HG03378 (cell line): ENCODE data around the gene JMJD1C.

ENCODE experiments used
- ATAC-seq: cut with Tn5 transposase; IDR thresholded peaks from one replicate; pipeline ENCODE4 v1.9.1; 2021; ENCODE audit warnings: mild to moderate bottlenecking, moderate library complexity; ENCODE audit not compliant: unreplicated experiment

The JMJD1C gene

GRCh38 chr10:63483983-63484382, 18.2 kb upstream of the JMJD1C start:
- ATAC-seq, result no peak

- ATAC-seq, result no peak
These were observed 16.1 kb upstream of the JMJD1C start for GRCh38 chr10:63481815-63482421.

- ATAC-seq, result no peak
These were observed 14.5 kb upstream of the JMJD1C start for GRCh38 chr10:63480237-63480636.

GRCh38 chr10:63478564-63478963, 12.8 kb upstream of the JMJD1C start:
- no peak for ATAC-seq

GRCh38 chr10:63477927-63478326, 12.2 kb upstream of the JMJD1C start:
- no peak for ATAC-seq

GRCh38 chr10:63474488-63474887, 8.7 kb upstream of the JMJD1C start:
- ATAC-seq, result no peak

GRCh38 chr10:63470928-63471327, 5.2 kb upstream of the JMJD1C start:
- no peak for ATAC-seq

- no peak for ATAC-seq
These were observed 3.2 kb upstream of the JMJD1C start for GRCh38 chr10:63468947-63469346.

- ATAC-seq, result no peak
These were observed 2.1 kb upstream of the JMJD1C start for GRCh38 chr10:63467841-63468240.

- peak; percentile 25 for ATAC-seq
These were observed 563 bp upstream of the JMJD1C start for GRCh38 chr10:63466144-63466935.

GRCh38 chr10:63464402-63465292, 1.1 kb downstream of the JMJD1C start:
- ATAC-seq, result peak; percentile 32

- ATAC-seq, result no peak
These were observed 3.3 kb downstream of the JMJD1C start for GRCh38 chr10:63462442-63462841.

GRCh38 chr10:63458177-63458576, 7.6 kb downstream of the JMJD1C start:
- ATAC-seq, result no peak

GRCh38 chr10:63457594-63457993, 8.2 kb downstream of the JMJD1C start:
- ATAC-seq, result no peak

GRCh38 chr10:63456437-63457210, 9.2 kb downstream of the JMJD1C start:
- no peak for ATAC-seq

GRCh38 chr10:63455507-63455906, 10.3 kb downstream of the JMJD1C start:
- no peak for ATAC-seq

- no peak for ATAC-seq
These were observed 11.1 kb downstream of the JMJD1C start for GRCh38 chr10:63454631-63455030.

GRCh38 chr10:63452524-63452923, 13.3 kb downstream of the JMJD1C start:
- ATAC-seq, result no peak

GRCh38 chr10:63446716-63447440, 18.9 kb downstream of the JMJD1C start:
- no peak for ATAC-seq

GRCh38 chr10:63441404-63441803, 24.4 kb downstream of the JMJD1C start:
- no peak for ATAC-seq
